Measurements from ENCODE around the gene GPC5.

GRCh38 chr13:91762957-91763356, 364.5 kb downstream of the GPC5 start:
- TF ChIP-seq CTCF (IDR thresholded peaks at IDR 0.05) (no peak), EZH2 (IDR thresholded peaks at IDR 0.05) (no peak)
